HG02571 (cell line): ENCODE measurements around the gene SPTBN4.
"Not testable (repeated sequence)": the region's sequence is repeated elsewhere in the genome, so short reads cannot be mapped to it uniquely, and the experiment has no call there.

Source experiments
- ATAC-seq: cut with Tn5 transposase; IDR thresholded peaks from one replicate; pipeline ENCODE4 v1.9.1; 2021; ENCODE audit warnings: mild to moderate bottlenecking, moderate library complexity; ENCODE audit not compliant: unreplicated experiment

Gene SPTBN4

GRCh38 chr19:40464059-40465024 lies 2.5 kb upstream of the SPTBN4 start:
- no peak for ATAC-seq

GRCh38 chr19:40465025-40465556 lies 1.7 kb upstream of the SPTBN4 start:
- ATAC-seq: no peak

GRCh38 chr19:40465557-40466218 lies 1.1 kb upstream of the SPTBN4 start, which contains the start of gene BLVRB:
BLVRB (minus strand) TSS chr19:40465745; CDS start chr19:40465688, 57 bp downstream.
- ATAC-seq: peak; percentile 79

- ATAC-seq: peak; percentile 26
These were observed 399 bp upstream of the SPTBN4 start for GRCh38 chr19:40466219-40466984.

GRCh38 chr19:40469011-40469410 lies 2.2 kb downstream of the SPTBN4 start:
- ATAC-seq: no peak

- ATAC-seq: no peak
These were observed 4.3 kb downstream of the SPTBN4 start for GRCh38 chr19:40471111-40471510.

GRCh38 chr19:40472516-40472915 lies 5.7 kb downstream of the SPTBN4 start:
- no peak for ATAC-seq

GRCh38 chr19:40474737-40475136 lies 7.9 kb downstream of the SPTBN4 start:
- ATAC-seq: no peak

GRCh38 chr19:40475878-40476644 lies 9.3 kb downstream of the SPTBN4 start:
- ATAC-seq: not testable (repeated sequence)

- ATAC-seq: no peak
These were observed 19.2 kb downstream of the SPTBN4 start for GRCh38 chr19:40486017-40486416.

GRCh38 chr19:40489882-40490230 lies 23.1 kb downstream of the SPTBN4 start:
- ATAC-seq: no peak

GRCh38 chr19:40492274-40492673 lies 25.5 kb downstream of the SPTBN4 start:
- no peak for ATAC-seq

GRCh38 chr19:40493778-40494177 lies 27.0 kb downstream of the SPTBN4 start:
- ATAC-seq: no peak

- no peak for ATAC-seq
These were observed 27.5 kb downstream of the SPTBN4 start for GRCh38 chr19:40494191-40494838.

- ATAC-seq: no peak
These were observed 30.4 kb downstream of the SPTBN4 start for GRCh38 chr19:40497214-40497613.

- no peak for ATAC-seq
These were observed 32.5 kb downstream of the SPTBN4 start for GRCh38 chr19:40499320-40499719.

- not testable (repeated sequence) for ATAC-seq
These were observed 34.1 kb downstream of the SPTBN4 start for GRCh38 chr19:40500678-40501530.

- no peak for ATAC-seq
These were observed 34.8 kb downstream of the SPTBN4 start for GRCh38 chr19:40501599-40501998.

GRCh38 chr19:40502081-40502480 lies 35.3 kb downstream of the SPTBN4 start:
- no peak for ATAC-seq
